Measurements from ENCODE around the gene MRPL4.
A peak's percentile ranks its signal among the peaks of the same experiment; 100 is the strongest.
"Not testable (repeated sequence)": the region's sequence is repeated elsewhere in the genome, so short reads cannot be mapped to it uniquely, and the experiment has no call there.

The MRPL4 gene

DNA sequence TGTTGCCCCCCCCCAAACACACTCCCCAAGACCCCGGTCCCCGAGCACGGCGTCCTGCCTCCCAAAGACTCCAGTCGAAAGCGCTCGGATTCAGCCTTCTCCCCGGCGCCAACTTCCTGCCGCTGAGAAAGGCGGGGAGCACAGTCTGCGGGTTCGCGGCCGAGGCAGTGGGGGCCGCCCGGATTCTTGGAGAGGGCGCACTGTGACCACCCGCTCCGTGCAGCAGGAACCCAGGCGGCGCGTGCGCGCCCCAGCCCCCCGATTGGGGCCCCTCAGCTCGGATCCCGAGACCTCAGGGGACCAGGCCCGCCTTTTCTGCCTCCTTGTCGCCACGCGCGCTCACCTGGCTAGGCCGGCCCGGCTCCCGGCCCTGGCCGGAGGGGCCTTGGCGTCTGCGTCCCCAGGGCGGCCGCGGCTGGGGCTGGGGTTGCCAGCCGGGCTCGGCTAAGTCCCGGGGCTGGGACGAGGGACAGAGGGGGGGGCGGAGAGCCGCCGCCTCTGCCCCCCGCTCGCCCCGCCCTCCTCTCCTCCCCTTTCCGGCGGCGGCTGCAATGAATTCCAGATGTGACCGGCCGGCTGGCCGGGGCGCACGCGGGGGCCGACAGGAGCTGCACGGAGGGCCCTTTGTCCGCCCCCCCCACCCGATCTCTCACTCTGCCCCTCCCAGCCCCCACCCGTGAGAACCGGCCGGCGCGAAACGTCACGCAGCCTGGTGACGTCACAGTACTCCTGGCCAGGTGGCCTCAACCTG lies 21.0 kb upstream of the MRPL4 start, which contains the start of gene S1PR2:
S1PR2 (minus strand) TSS at position 471 of the 751 bp plus-strand sequence. CDS start 6,426 bp downstream, outside the sequence.
- no peak for DNase-seq

DNA sequence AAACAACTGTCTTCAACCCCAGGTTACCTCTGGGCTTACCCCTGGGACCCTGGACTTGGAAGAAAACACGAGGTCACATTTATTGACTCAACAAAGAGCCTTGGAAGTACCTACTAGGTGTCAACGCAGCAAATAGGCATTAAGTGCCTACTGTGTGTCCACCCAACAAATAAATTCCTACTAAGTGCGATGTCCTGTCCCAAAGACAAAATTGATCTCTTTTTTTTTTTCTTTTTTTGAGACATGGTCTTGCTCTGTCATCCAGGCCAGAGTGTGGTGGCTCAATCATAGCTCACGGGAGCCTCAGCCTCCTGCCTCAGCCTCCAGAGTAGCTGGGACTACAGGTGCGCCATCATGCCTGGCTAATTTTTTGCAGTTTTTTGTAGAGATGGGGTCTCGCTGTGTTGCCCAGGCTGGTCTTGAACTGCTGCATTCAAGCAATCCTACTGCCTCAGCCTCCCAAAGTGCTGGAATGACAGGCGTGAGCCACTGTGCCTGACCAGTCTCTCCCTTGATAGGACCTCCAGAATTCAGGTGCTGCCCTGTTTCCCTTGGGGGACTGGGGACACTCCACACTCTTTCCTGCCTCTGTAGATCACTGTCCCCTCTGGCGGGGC lies 20.3 kb upstream of the MRPL4 start:
- DNase-seq: no peak

DNA sequence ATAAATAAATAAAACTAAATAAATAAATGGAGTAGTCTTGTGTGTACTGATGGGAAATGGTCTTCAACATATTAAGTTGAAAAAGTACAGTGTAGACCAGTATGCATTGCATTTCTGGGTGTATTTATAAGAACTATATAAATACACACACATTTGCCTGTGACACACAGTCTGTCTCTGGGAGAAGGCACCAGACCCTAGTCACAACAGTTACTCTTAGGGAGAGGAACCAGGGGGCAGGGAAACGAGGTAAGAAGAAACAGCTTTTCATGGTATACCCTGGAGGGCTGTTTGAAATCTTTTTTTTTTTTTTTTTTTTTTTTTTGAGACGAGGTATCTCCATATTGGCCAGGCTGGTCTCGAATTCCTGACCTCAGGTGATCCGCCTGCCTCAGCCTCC lies 18.1 kb upstream of the MRPL4 start:
- DNase-seq: no peak

DNA sequence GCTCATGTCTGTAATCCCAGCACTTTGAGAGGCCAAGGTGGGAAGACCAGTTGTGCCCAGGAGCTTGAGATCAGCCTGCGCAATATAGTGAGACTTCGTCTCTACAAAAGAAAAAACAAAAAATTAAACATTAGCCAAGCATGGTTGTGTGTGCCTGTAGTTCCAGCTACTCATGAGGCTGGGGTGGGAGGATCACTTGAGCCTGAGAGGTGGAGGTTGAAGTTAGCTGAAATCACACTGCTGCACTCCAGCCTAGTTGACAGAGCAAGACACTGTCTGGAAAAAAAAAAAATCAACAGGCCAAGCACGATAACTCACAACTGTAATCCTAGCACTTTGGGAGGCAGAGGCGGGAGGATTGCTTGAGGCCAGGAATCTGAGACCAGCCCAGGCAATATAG lies 17.0 kb upstream of the MRPL4 start:
- DNase-seq: no peak

DNA sequence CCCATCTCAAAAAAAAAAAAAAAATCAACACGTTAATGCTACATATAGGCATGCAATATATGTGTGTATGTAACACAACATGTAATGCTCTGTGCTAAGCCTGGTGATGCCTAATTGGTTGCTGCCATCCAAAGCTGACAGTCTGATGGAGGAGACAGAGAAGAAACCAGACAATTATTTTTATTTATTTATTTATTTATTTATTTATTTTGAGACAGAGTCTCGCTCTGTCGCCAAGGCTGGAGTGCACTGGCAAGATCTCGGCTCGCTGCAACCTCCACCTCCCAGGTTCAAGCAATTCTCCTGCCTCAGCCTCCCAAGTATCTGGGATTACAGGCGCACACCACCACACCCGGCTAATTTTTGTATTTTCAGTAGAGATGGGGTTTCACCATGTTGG lies 16.6 kb upstream of the MRPL4 start:
- DNase-seq: not testable (repeated sequence)

DNA sequence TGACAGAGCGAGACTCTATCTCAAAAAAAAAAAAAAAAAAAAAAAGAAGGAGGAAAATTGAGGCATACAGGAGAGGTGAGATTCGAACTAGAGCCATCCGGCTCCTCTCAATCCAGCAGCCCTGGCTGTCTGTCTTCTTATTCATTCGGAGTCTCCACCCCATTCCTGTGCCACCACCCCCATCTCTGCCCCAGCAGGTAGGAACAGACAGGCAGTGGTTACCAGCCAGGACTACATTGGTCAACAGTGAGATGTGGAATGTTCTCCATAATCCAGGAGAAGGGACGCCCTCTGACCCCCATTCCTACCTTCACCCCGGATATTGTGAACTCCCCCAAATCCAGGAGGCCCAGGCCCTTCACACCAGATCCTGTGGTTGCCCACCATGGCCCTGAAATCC lies 14.3 kb upstream of the MRPL4 start:
- DNase-seq: no peak

DNA sequence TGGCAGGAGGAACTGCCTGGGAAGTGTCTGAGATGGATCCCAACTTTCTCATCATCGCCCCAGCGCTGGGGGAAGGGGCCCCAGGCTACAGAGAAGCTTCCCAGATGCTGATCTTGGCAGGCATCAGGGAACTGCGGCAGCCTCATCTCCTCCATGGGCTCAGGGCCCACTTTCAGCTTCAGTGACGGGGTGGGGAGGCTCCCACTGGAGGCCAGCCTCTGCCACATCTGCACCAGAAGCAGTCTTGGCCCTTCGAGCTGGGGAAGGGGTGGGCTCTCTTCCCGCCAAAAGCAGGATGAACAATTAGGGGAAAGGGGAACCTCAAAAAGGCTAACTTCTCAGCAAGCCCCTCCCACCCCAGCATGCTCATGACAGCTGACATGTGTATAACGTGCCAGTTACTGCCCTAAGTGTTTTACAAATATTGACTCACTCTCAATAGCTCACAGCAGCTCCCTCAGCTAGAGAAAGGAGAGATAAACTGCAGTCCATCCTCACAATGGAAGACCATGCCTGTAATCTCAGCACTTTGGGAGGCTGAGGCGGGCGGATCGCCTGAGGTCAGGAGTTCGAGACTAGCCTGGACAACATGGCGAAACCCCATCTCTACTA lies 13.7 kb upstream of the MRPL4 start:
- DNase-seq: peak; percentile 29

DNA sequence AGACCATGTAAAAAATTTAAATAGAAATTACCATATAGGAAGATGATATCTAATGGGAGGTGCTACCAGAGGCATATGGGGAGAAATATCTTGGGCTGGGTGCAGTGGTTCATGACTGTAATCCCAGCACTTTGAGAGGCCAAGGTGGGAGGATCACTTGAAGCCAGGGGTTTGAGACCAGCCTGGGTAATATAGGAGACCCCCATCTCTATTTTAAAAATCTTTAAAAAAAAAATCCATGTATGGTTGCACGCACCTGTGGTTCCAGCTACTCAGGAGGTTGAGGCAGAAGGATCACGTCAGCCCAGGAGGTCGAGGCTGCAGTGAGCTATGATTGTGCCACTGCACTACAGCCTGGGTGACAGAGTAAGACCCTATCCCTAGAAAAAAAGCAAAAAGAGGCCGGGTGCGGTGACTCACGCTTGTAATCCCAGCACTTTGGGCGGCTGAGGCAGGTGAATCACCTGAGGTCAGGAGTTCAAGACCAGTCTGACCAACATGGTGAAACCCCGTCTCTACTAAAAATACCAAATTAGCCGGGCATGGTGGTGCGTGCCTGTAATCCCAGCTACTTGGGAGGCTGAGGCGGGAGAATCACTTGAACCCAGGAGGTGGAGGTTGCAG lies 10.1 kb upstream of the MRPL4 start:
- DNase-seq: not testable (repeated sequence)

DNA sequence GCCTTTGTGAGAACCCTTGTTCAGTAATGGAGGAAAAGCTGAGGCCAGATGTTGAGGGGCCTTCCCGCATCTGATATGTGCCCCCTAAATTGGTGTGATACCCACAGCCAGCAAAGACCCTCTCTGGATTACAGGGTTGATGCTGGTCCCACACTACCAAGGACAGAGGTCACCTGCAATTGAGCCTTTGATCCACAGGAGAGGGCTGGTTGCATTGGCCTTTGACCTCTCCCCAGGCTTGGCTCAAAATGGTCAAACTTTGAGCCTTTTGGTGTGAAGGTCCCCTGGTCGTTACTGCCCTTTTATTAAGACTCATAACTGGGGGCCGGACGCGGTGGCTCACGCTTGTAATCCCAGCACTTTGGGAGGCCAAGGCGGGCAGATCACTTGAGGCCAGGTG lies 8.4 kb upstream of the MRPL4 start:
- DNase-seq: no peak

DNA sequence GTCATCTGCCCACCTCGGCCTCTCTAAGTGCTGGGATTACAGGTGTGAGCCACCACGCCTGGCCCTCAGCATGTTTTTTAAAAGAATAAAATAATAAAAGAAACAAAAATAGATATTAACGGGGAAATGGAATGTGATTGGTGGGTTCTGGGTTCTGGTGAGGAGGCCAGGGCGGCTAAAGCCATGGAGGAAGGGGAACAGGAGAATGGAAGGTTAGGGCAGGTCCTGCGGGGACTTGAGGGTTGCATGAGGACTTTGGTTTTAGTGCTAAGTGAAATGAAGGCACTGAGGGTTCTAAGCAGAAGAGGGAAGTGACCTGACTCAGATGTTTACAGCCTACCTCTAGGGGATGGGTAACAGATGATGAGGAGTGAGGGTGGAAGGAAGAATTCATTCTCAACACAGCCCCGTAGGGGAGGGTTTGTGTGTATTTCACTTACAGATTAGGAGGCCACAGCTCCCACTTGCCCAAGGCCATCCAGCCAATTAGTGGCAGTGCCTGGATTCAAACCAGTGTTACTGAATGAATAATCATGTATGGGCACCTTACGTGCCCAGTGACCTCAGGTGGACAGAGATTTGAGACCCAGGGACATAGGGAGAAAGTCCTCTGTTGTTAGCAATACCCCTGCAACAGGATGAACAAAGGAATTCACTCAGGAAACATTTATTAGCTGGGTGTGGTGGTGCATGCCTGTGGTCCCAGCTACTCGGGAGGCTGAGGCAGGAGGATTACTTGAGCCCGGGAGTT lies 6.7 kb upstream of the MRPL4 start:
- DNase-seq: no peak

DNA sequence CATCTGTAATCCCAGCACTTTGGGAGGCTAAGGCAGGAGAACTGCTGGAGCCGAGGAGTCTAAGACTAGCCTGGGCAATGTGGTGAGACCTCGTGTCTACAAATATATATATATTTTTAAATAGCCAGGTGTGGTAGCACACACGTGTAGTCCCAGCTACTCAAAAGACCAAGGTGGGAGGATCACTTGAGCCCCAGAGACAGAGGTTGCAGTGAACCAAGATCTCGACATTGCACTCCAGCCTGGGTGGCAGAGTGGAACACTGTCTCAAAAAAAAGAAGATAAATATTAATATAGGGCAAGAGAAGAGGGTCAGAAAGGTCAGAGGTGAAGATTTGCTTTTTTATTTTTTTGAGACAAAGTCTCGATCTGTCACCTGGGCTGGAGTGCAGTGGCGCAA lies 5.5 kb upstream of the MRPL4 start:
- DNase-seq: no peak

DNA sequence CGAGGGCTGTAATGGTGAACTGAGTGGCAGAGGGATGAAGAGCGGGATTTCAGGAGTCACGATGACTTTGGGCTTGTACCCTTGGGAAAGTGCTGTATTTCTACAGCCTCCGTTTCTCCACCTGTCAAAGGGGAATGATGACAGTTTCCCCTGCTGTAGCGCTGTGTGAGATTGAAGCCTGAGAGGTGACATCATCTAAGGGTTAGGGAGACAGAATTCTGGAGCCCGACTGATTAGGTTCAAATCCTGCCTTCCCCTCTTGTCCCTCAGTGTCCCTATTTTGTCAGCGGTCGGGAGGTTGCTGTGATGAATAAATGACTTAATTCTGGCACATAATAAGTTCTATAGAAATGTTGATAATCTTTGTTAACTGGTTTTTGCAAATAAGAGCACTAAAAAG lies 693 bp downstream of the MRPL4 start:
- DNase-seq: no peak

DNA sequence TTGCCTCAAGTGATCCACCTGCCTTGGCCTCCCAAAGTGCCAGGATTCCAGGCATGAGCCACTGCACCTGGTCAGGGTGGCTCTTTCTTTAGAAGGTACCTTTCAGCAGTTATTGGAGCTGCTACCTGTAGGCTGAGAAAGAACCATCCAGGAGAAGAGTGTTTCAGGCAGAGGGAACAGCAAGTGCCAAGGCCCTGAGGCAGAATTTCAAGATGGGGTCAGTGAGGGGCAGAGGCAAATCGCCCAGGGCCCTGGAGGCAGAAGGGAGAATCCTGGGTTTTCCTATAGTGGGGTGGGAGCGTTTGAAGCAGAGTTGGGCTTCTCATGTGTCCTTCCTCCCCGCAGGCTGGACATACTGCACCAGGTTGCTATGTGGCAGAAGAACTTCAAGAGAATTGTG lies 2.2 kb downstream of the MRPL4 start:
- DNase-seq: no peak

DNA sequence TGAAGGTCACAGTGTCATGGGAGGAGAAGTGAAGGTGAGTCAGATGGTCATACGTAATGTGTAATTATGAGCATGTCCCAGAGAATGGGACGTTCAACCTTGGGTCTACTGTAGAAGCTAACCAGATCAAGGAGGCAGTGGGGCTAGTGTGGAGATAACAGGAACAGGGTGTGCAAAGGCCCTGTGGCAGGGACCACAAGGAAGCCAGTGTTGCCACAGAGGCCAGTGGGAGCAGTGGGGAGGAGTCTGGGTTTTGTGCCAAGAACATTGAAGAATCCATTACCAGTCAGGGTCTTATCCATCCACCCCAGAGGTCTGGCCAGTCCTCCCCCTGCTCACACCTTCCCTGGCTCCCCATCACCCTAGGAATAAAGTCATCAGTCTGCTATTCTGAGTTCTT lies 3.3 kb downstream of the MRPL4 start:
- DNase-seq: no peak

DNA sequence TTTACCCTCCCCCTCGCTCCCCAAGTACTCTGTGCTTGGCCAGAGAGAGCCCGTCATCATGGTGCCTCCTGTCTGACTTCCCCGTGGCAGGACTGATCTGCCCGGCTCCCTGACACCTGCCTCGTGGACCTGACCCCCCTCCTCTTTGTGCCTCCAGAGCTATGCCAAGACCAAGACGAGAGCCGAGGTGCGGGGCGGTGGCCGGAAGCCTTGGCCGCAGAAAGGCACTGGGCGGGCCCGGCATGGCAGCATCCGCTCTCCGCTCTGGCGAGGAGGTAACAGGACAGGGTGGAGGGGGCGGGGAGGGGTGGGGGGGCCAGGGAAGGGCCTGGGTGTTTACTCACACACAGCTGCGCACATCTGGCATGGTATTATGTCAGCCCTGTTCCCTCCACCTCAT lies 4.5 kb downstream of the MRPL4 start:
- no peak for DNase-seq

DNA sequence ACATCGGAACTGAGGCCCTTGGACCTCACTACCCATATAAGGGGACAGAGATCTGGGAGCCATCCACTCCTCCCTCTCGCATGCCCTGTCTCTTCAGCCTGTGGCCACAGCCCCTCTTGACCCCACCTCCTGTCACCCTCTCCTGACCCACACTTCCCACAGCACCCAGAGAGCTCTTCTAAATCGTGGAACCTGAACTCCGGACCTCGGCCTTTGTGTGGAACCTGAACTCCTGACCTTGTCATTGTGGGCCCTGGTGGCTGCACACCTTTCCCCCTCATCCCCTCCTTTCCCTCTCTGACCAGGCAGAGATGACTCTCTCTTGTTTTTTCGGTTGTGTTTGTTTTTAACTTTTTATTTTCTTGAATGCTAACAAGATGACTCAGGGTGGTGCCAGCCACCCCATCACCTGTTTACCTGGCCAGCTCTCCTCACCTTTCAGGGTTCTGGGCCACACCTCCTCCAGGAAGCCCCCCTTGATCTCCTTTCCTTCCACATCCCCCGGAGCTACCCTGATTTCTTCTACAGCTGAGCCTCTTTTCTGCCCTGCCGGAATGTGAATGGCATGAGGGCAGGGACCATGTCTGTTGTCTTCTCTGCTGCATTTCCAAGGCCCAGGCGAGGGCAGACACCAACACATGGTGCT lies 5.1 kb downstream of the MRPL4 start:
- no peak for DNase-seq

DNA sequence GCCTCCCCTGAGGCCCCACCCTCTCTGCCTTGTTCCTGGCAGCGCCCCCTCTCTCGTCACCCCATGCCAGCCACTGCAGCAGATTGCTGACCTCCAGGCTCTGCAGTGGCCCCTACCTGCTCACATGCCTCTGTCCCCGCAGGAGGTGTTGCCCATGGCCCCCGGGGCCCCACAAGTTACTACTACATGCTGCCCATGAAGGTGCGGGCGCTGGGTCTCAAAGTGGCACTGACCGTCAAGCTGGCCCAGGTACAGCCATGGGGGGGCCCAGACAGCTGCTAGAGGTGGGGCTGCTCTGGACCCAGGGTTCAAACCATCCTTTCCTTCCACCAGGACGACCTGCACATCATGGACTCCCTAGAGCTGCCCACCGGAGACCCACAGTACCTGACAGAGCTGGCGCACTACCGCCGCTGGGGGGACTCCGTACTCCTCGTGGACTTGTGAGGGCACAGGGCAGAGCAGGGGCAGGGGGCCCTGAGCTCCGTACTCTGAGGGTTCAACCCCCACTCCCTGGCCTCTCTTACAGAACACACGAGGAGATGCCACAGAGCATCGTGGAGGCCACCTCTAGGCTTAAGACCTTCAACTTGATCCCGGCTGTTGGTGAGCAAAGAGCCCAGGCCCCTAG lies 6.2 kb downstream of the MRPL4 start:
- no peak for DNase-seq

DNA sequence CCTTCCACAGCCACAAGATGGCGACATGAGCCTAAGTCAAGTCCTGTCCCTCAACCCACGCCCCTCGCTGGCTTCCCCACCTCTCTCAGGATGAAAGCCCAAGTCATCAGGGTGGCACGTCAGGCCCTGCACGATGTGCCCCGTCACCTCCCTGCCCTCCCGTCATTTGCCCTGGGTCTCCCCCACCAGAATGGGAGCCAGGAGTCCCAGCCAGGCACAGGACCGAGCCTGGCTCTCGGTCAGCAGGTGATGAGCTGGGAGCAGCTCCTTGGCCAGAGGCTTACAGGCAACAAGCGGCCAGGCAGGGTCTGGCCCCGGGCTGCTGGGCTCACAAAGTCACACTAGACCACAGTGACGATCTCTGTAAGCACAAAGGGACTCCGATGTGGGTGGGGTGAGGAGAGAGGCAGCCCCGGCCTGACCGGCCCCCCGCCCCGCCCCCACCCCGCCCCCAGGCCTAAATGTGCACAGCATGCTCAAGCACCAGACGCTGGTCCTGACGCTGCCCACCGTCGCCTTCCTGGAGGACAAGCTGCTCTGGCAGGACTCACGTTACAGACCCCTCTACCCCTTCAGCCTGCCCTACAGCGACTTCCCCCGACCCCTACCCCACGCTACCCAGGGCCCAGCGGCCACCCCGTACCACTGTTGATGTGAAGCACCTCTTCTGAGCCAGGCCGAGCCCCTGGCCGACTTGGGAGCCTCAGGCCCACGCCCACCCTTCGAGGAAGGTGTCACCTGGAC lies 7.3 kb downstream of the MRPL4 start:
- no peak for DNase-seq

DNA sequence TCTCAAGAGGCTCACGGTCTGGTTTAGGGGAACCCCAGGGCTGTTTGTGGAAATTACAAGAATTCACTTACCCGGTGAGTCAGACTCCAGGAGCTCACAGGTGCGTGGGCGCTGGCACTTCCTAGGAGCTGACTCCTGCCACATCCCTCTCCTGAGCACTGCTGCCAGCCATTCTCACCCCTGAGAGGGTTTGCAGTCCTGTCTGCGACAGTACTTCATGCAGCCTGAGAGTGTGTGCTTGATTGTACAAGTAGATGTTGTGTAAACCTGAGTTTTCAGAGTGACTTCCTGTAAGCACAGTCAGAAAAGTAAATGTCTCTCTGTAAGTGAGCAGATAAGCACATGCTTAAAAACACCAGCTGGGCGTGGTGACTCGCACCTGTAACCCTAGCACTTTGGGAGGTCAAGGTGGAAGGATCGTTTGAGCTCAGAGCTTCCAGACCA lies 8.1 kb downstream of the MRPL4 start:
- DNase-seq: no peak

DNA sequence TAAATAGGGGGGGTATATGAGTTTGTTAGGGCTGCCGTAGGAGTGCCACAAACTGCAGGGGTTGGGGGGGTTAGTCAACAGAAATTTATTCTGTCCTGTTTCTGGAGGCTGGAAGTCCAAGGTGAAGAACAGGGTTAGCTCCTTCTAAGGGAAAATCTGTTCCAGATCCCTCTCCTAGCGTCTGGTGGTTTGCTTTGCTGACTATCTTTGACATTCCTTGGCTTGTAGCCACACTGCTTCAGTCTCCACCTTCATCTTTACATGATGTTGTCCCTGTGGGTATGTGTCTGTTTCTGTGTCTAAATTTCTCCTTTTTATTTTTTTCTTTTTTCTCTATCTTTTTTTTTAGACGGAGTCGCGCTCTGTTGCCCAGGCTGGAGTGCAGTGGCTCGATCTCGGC lies 10.8 kb downstream of the MRPL4 start:
- DNase-seq: no peak

DNA sequence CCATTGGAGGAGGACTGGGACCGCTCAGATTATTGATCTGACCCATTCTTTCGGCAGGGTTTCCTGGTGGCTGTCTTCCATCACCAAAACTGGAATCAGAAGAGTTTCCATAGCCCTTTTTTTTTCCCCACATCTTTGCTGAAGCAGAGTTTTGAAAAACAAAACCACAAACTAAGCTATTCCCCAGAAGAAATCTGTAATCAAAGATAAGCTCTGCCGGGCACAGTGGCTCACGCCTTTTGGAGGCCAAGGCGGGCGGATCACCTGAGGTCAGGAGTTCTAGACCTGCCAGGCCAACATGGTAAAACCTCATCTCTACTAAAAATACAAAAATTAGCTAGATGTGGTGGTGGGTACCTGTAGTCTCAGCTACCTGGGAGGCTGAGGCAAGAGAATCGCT lies 14.7 kb downstream of the MRPL4 start:
- DNase-seq: no peak
